ENCODE data around the gene MON1B. TPM values are rescaled to one million over a fixed set of nuclear protein-coding genes. Genes with fewer than 3 reads are reported as not detected.

The MON1B gene
- total and polyA plus RNA-seq, 2 donors (not counting 3 experiments of a cell fraction or from before 2014, with no cell fraction given): 35.8 to 57.0 TPM

- no peak overlapping the region for H3K9ac ChIP-seq (replicated peaks; ENCODE audit: extremely low read depth, insufficient read depth, low read length)
- H3K79me2 ChIP-seq (ENCODE audit: control insufficient read depth, insufficient read depth, low read length): no peaks in the 10 kb centered on the region
- ChIA-PET CTCF (interaction anchor here (4.9 kb wide), 1 partner anchor 14 kb away, joined by 36 read pairs; no protein-coding TSS in a partner anchor), POLR2A (no interaction called here)
- no peak overlapping the region for H3K4me2 ChIP-seq (ENCODE audit: insufficient read depth, low read length)
- DNase-seq (ENCODE audit: low read depth, low spot score): no peak
- no peak overlapping the region for H3K27ac ChIP-seq (ENCODE audit: insufficient read depth, low read depth, low read length)
- H3K9me3 ChIP-seq (replicated peaks; ENCODE audit: control insufficient read depth, insufficient read depth, low read length): no peaks in the 10 kb centered on the region
- no TSS peak for BruUV-seq (replicated peaks)
- TF ChIP-seq, protein P1, sequence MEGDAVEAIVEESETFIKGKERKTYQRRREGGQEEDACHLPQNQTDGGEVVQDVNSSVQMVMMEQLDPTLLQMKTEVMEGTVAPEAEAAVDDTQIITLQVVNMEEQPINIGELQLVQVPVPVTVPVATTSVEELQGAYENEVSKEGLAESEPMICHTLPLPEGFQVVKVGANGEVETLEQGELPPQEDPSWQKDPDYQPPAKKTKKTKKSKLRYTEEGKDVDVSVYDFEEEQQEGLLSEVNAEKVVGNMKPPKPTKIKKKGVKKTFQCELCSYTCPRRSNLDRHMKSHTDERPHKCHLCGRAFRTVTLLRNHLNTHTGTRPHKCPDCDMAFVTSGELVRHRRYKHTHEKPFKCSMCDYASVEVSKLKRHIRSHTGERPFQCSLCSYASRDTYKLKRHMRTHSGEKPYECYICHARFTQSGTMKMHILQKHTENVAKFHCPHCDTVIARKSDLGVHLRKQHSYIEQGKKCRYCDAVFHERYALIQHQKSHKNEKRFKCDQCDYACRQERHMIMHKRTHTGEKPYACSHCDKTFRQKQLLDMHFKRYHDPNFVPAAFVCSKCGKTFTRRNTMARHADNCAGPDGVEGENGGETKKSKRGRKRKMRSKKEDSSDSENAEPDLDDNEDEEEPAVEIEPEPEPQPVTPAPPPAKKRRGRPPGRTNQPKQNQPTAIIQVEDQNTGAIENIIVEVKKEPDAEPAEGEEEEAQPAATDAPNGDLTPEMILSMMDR (IDR thresholded peaks at IDR 0.05; ENCODE audit: extremely low read depth in 1 of 2, insufficient read depth in 1 of 2, low read depth in 1 of 2, low read length in 2 of 2): no peak
- H3K4me3 ChIP-seq (replicated peaks in 1 of 3; ENCODE audit: insufficient read depth in 1 of 3, low read depth in 1 of 3, low read length in 3 of 3): no peak overlapping the region
- no peak for FAIRE-seq
- intact Hi-C loops (cut with micrococcal nuclease) (no loop called here), dilution Hi-C loops (cut with MboI; ENCODE audit: extremely low pct_ligation_motif_present, low sequenced_read_pairs) (no loop called here)
- H2AFZ ChIP-seq (ENCODE audit: low read depth, low read length): no peak overlapping the region
- no peaks in the 10 kb centered on the region for H4K20me1 ChIP-seq (replicated peaks; ENCODE audit: control insufficient read depth, extremely low read depth, insufficient read depth, low read length)
- no peaks in the 10 kb centered on the region for H3K4me1 ChIP-seq (ENCODE audit: control insufficient read depth, extremely low read depth, insufficient read depth, low read length)
- no peaks in the 10 kb centered on the region for H3K9me1 ChIP-seq (replicated peaks; ENCODE audit: control insufficient read depth, extremely low read depth, insufficient read depth, low read length)
- no peaks in the 10 kb centered on the region for H3K36me3 ChIP-seq (ENCODE audit: control insufficient read depth in 2 of 2, extremely low read depth in 1 of 2, insufficient read depth in 2 of 2, low read length in 2 of 2)
- peaks cover 0 to 1% of the 10 kb centered on the region in 2 experiments for H3K27me3 ChIP-seq (ENCODE audit: control insufficient read depth in 2 of 2, insufficient read depth in 2 of 2, low read length in 2 of 2)
Measured at GRCh38 chr16:77157346-77158058, 33.5 kb upstream of the MON1B start.

DNA sequence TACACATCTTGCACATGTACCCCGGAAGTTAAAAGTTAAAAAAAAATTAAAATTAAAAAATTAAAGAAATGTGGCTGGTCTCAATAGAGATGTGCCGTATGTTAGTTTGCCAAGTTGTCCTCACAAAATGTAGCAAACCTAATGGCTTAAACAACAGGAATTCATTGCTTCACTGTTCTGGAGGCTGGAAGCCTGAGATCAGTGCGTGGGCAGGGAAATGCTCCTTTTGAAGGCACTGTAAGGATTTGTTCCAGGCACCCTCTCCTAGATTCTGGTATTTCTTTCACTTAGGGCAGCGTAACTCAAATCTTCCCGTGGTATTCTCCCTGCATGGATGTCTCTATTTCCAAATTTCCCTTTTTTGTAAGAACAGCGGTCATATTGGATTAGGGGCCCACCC, 32.7 kb upstream of the MON1B start:
- Histone ChIP-seq H3K36me3 (ENCODE audit: control insufficient read depth in 2 of 2, extremely low read depth in 1 of 2, insufficient read depth in 2 of 2, low read length in 2 of 2) (no peaks in the 10 kb centered on the region), H3K9me3 (replicated peaks; ENCODE audit: control insufficient read depth, insufficient read depth, low read length) (no peaks in the 10 kb centered on the region), H3K9ac (replicated peaks; ENCODE audit: extremely low read depth, insufficient read depth, low read length) (no peak overlapping the region), H3K27me3 (ENCODE audit: control insufficient read depth in 2 of 2, insufficient read depth in 2 of 2, low read length in 2 of 2) (peaks cover 0 to 1% of the 10 kb centered on the region in 2 experiments), H4K20me1 (replicated peaks; ENCODE audit: control insufficient read depth, extremely low read depth, insufficient read depth, low read length) (no peaks in the 10 kb centered on the region), H3K4me2 (ENCODE audit: insufficient read depth, low read length) (no peak overlapping the region), H3K9me1 (replicated peaks; ENCODE audit: control insufficient read depth, extremely low read depth, insufficient read depth, low read length) (no peaks in the 10 kb centered on the region), H3K27ac (ENCODE audit: insufficient read depth, low read depth, low read length) (no peak overlapping the region), H3K79me2 (ENCODE audit: control insufficient read depth, insufficient read depth, low read length) (no peaks in the 10 kb centered on the region), H3K4me3 (replicated peaks in 1 of 3; ENCODE audit: insufficient read depth in 1 of 3, low read depth in 1 of 3, low read length in 3 of 3) (no peak overlapping the region), H2AFZ (ENCODE audit: low read depth, low read length) (no peak overlapping the region), H3K4me1 (ENCODE audit: control insufficient read depth, extremely low read depth, insufficient read depth, low read length) (no peaks in the 10 kb centered on the region)
- intact Hi-C loops (cut with micrococcal nuclease) (no loop called here), dilution Hi-C loops (cut with MboI; ENCODE audit: extremely low pct_ligation_motif_present, low sequenced_read_pairs) (no loop called here)
- ChIA-PET CTCF (interaction anchor here (4.9 kb wide), 1 partner anchor 13 kb away, joined by 36 read pairs; no protein-coding TSS in a partner anchor), POLR2A (no interaction called here)
- no peak for DNase-seq (ENCODE audit: low read depth, low spot score)
- no TSS peak for BruUV-seq (replicated peaks)
- no peak for TF ChIP-seq GATA2 (IDR thresholded peaks at IDR 0.05; ENCODE audit: insufficient read depth, insufficient read length, low read depth, low read length)
- no peak for TF ChIP-seq MAX (IDR thresholded peaks at IDR 0.05; ENCODE audit: insufficient read depth, insufficient read length)
- TF ChIP-seq FOS (IDR thresholded peaks at IDR 0.05; ENCODE audit: borderline replicate concordance, insufficient read depth, low read length): no peak
- TF ChIP-seq EZH2 (IDR thresholded peaks at IDR 0.05; ENCODE audit: borderline replicate concordance, low read depth, low read length, severe bottlenecking): no peak
- no peak for TF ChIP-seq POLR2AphosphoS5 (IDR thresholded peaks at IDR 0.05; ENCODE audit: insufficient read depth, low read depth, low read length)
- no peak for TF ChIP-seq JUN (IDR thresholded peaks at IDR 0.05; ENCODE audit: borderline replicate concordance, insufficient read depth, insufficient read length, low read depth)
- TF ChIP-seq, protein P1 (IDR thresholded peaks at IDR 0.05; ENCODE audit: extremely low read depth in 1 of 2, insufficient read depth in 1 of 2, low read depth in 1 of 2, low read length in 2 of 2): no peak
- TF ChIP-seq POLR2A (IDR thresholded peaks at IDR 0.05; ENCODE audit: low read depth, low read length): no peak
- no peak for TF ChIP-seq MYC (IDR thresholded peaks at IDR 0.05; ENCODE audit: low read depth, low read length)
- no peak for FAIRE-seq
